ENCODE measurements around the gene TTLL9. TPM values are rescaled to one million over a fixed set of nuclear protein-coding genes. Genes with fewer than 3 reads are reported as not detected.
"Not testable (repeated sequence)": the region's sequence is repeated elsewhere in the genome, so short reads cannot be mapped to it uniquely, and the experiment has no call there.

Gene TTLL9
- not detected in 2 replicates for total RNA-seq (2014; rRNA removed; shearing (Covaris generic); ENCODE audit: low replicate concordance)

GRCh38 chr20:31869942-31870725 lies at the start of gene TTLL9, which contains the start of gene DUSP15:
TSS of gene TTLL9 (plus strand) at chr20:31870634. CDS start at chr20:31871127, 493 bp downstream.
TSS of gene DUSP15 (minus strand) at chr20:31870527. CDS start at chr20:31870337, 190 bp downstream.
- Histone ChIP-seq H3K4me3 (peak within 1 kb of the TSS; percentile 23), H3K9me3 (no peaks in the 10 kb centered on the region), H3K27me3 (peaks cover 16% of the 10 kb centered on the region), H3K36me3 (no peaks in the 10 kb centered on the region)
- no peak for DNase-seq

DNA sequence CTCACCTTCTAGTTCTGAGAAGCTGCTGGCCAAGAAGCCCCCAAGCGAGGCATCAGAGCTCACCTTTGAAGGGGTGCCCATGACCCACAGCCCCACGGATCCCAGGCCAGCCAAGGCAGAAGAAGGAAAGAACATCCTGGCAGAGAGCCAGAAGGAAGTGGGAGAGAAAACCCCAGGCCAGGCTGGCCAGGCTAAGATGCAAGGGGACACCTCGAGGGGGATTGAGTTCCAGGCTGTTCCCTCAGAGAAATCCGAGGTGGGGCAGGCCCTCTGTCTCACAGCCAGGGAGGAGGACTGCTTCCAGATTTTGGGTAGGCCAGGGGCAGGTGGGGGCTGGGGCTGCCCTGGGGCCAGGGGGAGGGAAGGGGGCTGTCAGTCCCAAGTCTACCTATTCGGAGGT lies 49.0 kb upstream of the TTLL9 start:
- no peaks in the 10 kb centered on the region for H3K36me3 ChIP-seq
- no peaks in the 10 kb centered on the region for H3K9me3 ChIP-seq
- no peaks in the 10 kb centered on the region for H3K27me3 ChIP-seq
- no peak overlapping the region for H3K4me3 ChIP-seq
- no peak for DNase-seq

DNA sequence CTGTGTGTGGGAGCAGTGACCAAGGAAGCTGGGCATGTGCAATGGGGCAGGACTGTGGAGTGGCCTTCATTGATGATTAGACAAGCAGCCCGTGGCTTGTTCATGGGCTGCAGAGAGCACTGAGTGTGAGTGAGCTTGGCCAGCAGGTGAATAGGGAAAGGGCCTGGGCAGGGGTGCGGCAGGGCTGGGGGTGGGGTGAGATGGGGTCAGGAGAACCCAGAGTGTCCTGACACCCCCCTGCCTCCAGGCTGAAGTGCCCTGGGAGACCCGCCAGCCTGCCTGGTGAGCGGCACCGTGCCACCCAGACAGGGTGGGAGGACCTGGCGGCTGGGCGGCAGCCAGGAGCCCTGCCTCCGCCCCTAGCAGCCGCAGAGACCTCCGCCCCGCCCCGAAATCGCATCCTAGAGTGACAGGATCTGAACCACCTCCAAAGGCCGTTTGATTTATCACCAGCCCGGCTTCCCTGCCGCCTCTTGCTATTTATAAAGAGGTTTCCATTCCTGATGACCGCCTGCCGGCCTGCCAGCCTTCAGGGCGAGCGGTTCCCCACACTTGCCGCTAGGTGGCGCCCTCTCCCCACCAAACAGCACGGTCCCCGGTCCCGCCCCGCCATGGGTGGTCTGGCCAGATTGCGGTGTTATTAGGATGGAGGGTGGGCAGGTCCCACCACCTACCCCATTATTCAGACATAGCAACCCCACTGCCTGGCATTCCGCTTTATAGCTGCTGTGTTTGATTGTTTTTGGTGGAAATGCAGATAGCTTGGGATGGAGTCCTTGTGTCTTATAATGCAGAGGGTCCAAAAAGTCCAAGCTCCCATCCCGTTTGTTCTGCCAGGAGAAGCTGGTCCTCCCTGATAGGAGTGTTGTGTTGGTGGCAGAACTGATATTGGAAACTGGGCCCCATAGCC lies 47.8 kb upstream of the TTLL9 start:
- peak; percentile 47 for DNase-seq
- Histone ChIP-seq H3K4me3 (no peak overlapping the region), H3K27me3 (no peaks in the 10 kb centered on the region), H3K9me3 (no peaks in the 10 kb centered on the region), H3K36me3 (no peaks in the 10 kb centered on the region)

DNA sequence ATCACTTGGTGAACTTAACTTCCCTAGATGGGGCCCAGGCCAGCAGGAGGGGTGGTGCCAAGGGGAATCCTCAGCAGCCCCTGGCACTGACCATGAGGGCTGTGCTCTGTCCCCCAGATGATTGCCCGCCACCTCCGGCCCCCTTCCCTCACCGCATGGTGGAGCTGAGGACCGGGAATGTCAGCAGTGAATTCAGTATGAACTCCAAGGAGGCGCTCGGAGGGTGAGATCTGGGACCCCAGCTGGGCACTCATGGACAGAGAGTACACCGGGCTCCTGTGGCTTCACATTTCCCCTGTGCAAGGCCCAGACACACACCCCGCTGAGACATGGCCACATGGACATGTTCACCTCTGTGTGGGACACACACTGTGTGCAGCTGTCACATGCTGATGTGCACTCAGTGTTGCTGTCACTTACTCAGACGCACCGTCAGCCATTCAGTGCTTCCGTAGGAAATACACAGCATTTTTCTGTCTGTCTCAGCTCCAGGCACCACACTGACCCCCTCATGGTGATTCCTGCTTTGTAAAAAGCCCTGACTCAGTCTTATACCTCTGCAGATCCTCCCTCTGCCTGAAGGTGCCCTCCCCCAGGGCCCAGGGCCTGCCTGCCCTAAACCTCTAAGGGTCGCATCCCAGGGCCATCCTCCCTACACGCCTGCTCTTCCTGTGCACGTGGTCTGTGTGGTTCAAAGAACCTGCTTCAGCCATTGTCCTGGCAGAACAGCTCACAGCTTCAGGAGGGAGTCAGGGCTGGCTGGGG lies 46.9 kb upstream of the TTLL9 start:
- no peaks in the 10 kb centered on the region for H3K36me3 ChIP-seq
- DNase-seq: no peak
- H3K9me3 ChIP-seq: no peaks in the 10 kb centered on the region
- no peak overlapping the region for H3K4me3 ChIP-seq
- no peaks in the 10 kb centered on the region for H3K27me3 ChIP-seq

GRCh38 chr20:31824125-31824485 lies 46.3 kb upstream of the TTLL9 start:
- Histone ChIP-seq H3K27me3 (no peaks in the 10 kb centered on the region), H3K36me3 (no peaks in the 10 kb centered on the region), H3K4me3 (no peak overlapping the region), H3K9me3 (no peaks in the 10 kb centered on the region)
- DNase-seq: no peak

- no peaks in the 10 kb centered on the region for H3K36me3 ChIP-seq
Measured at GRCh38 chr20:31824554-31825313, 45.7 kb upstream of the TTLL9 start.

DNA sequence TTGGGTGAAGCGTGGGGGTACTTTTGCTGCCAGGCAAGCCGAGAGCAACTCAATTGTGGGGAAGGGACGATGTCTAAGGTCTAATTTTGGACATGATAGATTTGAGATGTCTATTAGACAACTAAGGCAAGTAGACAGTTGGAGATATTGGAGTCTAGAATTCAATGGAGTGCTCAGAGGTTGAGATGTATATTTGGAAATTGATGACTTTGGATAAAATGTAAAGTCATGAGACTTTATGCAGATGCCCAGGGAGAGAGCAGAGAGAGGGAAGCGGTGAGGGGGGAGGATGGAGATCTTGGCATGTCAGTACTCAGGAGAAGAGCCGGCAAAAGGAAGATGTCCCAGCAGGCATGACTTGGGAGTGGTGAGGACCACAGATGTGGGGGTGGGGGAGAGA lies 44.4 kb upstream of the TTLL9 start:
- H3K36me3 ChIP-seq: no peaks in the 10 kb centered on the region
- no peaks in the 10 kb centered on the region for H3K27me3 ChIP-seq

More at GRCh38 chr20:31824554-31825313, 45.7 kb upstream of the TTLL9 start:
- DNase-seq: no peak
- H3K9me3 ChIP-seq: no peaks in the 10 kb centered on the region
- no peak overlapping the region for H3K4me3 ChIP-seq
- H3K27me3 ChIP-seq: no peaks in the 10 kb centered on the region

DNA sequence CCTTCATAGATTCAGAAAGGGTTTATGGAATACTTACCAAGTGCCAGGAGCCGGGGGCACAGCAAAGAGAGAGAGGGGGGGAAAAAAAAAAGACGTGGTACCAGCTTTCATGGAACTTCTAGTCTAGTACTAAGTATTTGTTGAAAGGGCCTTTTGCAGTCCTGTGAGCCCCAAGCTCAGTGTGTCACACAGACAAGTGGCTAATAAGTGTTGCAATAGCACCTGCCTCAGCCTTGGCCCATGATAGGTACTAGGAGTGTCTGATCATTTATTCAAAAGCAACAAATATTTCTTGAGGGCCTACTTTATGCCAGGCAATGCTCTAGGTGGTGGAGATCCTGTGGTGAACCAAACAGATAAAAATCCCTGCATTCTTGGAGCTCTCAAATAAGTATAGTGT lies 43.4 kb upstream of the TTLL9 start:
- no peak for DNase-seq
- H3K36me3 ChIP-seq: no peaks in the 10 kb centered on the region
- H3K9me3 ChIP-seq: no peaks in the 10 kb centered on the region
- no peaks in the 10 kb centered on the region for H3K27me3 ChIP-seq
- H3K4me3 ChIP-seq: no peak overlapping the region

More for the DNA sequence above, 44.4 kb upstream of the TTLL9 start:
- H3K4me3 ChIP-seq: no peak overlapping the region
- DNase-seq: no peak
- H3K9me3 ChIP-seq: no peaks in the 10 kb centered on the region

DNA sequence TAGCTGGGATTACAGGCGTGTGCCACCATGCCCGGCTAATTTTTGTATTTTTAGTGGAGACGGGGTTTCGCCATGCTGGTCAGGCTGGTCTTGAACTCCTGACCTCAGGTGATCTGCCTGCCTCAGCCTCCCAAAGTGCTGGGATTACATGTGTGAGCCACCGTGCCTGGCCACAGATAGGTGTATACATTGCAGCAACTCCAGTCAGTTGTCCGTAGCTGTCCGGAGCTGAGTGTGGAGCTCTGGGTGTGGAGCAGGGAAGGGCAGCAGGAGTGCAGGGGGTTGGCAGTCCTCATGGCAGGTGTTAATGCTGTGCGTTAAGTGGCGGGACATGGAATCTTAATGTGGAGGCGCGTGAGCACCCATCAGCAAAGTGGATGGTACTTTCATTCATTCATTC lies 42.4 kb upstream of the TTLL9 start:
- H3K27me3 ChIP-seq, DNase-seq, H3K9me3 ChIP-seq: not testable (repeated sequence)

DNA sequence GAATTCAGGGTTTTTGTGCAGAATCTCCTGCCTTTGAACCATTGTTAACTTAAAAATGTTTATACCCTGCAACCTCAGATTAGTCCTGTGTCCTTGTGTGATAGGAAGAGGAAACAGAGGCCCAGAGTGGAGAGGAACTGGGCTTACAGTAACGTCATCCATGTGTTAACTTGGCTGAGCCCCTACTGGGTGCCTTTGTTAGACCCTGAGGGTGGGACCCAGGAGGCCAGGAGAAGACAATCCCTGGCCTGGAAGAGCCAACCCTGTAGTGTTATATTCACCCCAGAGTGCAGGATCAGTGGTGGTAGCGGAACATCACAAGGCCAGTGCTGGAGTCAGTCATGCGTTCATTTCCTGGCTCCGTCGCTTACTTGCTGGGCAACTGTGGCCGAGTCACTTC lies 40.7 kb upstream of the TTLL9 start:
- Histone ChIP-seq H3K9me3 (no peaks in the 10 kb centered on the region), H3K36me3 (no peaks in the 10 kb centered on the region), H3K27me3 (no peaks in the 10 kb centered on the region), H3K4me3 (no peak overlapping the region)
- DNase-seq: no peak

More for the DNA sequence above, 42.4 kb upstream of the TTLL9 start:
- not testable (repeated sequence) for H3K36me3 ChIP-seq, H3K4me3 ChIP-seq

DNA sequence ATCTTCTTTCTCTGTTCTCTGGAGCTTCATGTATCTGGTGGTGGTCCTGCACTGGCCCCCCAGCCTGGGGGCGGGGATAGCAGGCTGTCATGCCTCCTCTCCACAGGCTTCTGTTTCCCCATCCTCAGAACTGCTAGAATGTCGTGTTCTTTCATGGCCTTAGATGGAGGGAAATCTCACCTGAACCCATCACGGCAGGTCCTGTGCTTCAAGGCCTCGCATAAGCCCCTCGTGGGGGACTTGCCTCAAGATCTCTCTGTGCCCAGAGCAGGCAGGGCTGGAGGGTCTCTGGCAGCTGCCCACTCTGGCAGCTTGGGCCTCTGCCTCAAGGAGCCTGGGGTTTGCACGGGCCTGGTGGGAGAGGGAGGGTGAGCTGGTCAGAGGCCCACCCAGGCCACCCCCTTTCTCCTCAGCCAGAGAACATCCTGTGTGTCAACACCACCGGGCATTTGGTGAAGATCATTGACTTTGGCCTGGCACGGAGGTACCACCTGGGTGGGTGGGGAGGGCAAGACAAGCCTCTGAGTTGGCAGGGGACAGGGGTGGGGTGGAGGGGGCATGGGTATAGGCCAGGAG lies 39.9 kb upstream of the TTLL9 start:
- DNase-seq: no peak
- Histone ChIP-seq H3K36me3 (no peaks in the 10 kb centered on the region), H3K9me3 (no peaks in the 10 kb centered on the region)

GRCh38 chr20:31831211-31831610 lies 39.2 kb upstream of the TTLL9 start:
- H3K4me3 ChIP-seq: no peak overlapping the region
- H3K9me3 ChIP-seq: no peaks in the 10 kb centered on the region
- H3K36me3 ChIP-seq: no peaks in the 10 kb centered on the region
- H3K27me3 ChIP-seq: no peaks in the 10 kb centered on the region
- no peak for DNase-seq

More for the DNA sequence above, 39.9 kb upstream of the TTLL9 start:
- Histone ChIP-seq H3K4me3 (no peak overlapping the region), H3K27me3 (no peaks in the 10 kb centered on the region)

GRCh38 chr20:31831771-31832306 lies 38.6 kb upstream of the TTLL9 start:
- DNase-seq: no peak
- Histone ChIP-seq H3K4me3 (no peak overlapping the region), H3K27me3 (no peaks in the 10 kb centered on the region), H3K9me3 (no peaks in the 10 kb centered on the region; the same call in 1 of the 2 replicates), H3K36me3 (no peaks in the 10 kb centered on the region)

- Histone ChIP-seq H3K9me3 (no peaks in the 10 kb centered on the region; the same call in 1 of the 2 replicates), H3K36me3 (no peaks in the 10 kb centered on the region), H3K4me3 (no peak overlapping the region), H3K27me3 (no peaks in the 10 kb centered on the region)
- peak; percentile 40 for DNase-seq
Measured at GRCh38 chr20:31833130-31833930, 37.1 kb upstream of the TTLL9 start.
